ENCODE data around the gene SRP14. TPM values are rescaled to one million over a fixed set of nuclear protein-coding genes. Genes with fewer than 3 reads are reported as not detected.

SRP14 gene
- total RNA-seq, 5 donors from 2014 or later (not counting 1 experiment from before 2014, with no cell fraction given) = 115 to 128 (median 119) TPM

DNA sequence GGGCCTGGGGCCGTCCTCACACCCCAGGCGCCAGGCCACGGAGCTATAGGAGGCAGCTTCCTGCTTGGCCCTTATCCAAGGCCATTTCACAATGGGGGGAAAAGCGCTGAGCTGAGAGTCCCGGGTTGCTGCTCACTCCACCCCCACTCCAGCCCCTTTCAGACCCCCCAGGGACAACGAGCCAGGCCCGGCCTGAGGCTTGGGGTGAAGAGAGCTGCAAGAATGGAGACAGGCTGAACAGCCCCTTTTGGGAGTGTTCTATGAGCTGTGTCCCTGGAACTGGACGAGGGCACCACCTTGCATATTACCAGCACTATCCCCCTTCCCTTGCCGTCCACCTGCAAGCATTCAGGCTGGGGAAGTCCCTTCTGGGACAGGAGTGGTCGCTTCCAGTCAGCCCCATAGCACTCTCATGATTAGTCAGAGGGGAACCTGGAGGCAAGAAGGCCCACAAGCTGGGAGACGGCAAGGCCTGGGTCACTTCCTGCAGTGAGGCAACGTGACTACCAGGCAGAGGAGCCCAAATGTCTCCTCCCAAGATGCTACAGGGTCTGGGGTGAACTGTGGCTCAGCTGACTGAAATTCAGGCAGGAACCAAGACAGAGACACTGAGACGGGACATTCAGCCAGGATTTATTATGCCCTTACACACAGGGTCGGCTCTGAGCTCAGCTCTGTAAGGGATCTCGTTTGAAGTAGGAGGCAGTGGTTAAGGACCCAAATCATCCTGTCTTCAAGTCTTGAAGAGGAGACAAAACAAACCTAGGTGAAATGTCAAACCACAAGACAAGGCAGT, 8.6 kb upstream of the SRP14 start:
- H3K36me3 ChIP-seq (ENCODE audit: control insufficient read depth in 2 of 2, extremely low read depth in 1 of 2, insufficient read depth in 1 of 2, low read length in 1 of 2) = no peaks in the 10 kb centered on the region
- H3K27me3 Mint-ChIP-seq = no peaks in the 10 kb centered on the region
- ChIA-PET CTCF (interaction anchor here (0.5 to 3.3 kb wide), 10 partner anchors 9 to 232 kb away, joined by 3 to 22 read pairs (median 4); no protein-coding TSS in a partner anchor), POLR2A (no interaction called here)
- peak overlapping the region; percentile 1 to 68 (median 55) for H3K4me3 Mint-ChIP-seq
- H3K9me3 Mint-ChIP-seq = no peaks in the 10 kb centered on the region
- no peak overlapping the region for H3K4me3 ChIP-seq (ENCODE audit: control insufficient read depth in 1 of 2, extremely low read depth in 1 of 2, low read length in 1 of 2)
- H3K27ac ChIP-seq (ENCODE audit: low read length) = peak overlapping the region; percentile 77
- DNase-seq = peak in 18 of 35 experiments; percentile 17 to 62 (median 33)
- H3K4me1 ChIP-seq (ENCODE audit: control insufficient read depth in 1 of 2, extremely low read depth in 1 of 2, insufficient read depth in 2 of 2, low read length in 2 of 2) = peaks cover 34 to 69% of the 10 kb centered on the region in 2 experiments
- WGBS (ENCODE audit: insufficient coverage) = 13% methylated on average over 6 of the region's 15 CpGs
- H3K27ac Mint-ChIP-seq = peak overlapping the region; percentile 91 to 95
- no peaks in the 10 kb centered on the region for H3K27me3 ChIP-seq (replicated peaks in 1 of 2; ENCODE audit: control insufficient read depth in 2 of 2, extremely low read depth in 1 of 2, insufficient read depth in 2 of 2, low read length in 1 of 2)
- H3K4me1 Mint-ChIP-seq = peaks cover 56 to 70% (median 67%) of the 10 kb centered on the region in 3 donors
- no peaks in the 10 kb centered on the region for H3K36me3 Mint-ChIP-seq
- no peaks in the 10 kb centered on the region for H3K9me3 ChIP-seq
- ATAC-seq (replicated peaks in 1 of 4) = peak; percentile 38 to 62 (median 53)

DNA sequence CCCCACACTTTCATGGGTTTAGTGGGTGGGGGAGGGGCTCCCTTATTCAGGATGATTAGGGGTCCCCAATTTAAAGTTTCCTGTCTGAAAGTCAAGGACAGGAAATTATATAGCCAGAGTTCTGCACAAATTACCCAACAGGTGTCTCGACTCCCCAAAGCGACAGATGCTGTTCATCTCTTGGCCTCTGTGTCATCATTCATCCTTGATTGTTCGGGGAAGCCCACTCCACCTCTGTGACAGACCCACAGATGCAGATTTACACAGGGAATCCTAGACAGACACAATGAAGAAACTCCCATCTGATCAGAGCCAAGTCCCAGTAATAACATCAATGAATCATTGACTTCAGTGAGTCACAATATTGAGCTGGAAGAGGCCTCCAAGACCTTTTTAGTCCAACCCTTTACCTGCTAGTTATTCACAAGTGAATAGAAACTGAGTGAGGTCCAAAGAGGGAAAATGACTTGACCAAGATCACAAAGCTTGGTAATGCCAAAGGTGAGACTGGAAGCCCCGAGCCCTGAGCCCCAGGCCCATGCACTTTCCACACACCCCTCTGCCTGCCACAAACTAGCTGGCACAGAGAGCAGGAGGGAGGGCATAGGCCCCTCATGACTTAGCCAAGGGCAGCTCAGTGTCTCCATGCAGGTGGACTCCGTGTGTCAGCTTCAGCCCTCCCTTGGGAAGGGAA, 7.9 kb upstream of the SRP14 start:
- Histone ChIP-seq H3K4me1 (ENCODE audit: control insufficient read depth in 1 of 2, extremely low read depth in 1 of 2, insufficient read depth in 2 of 2, low read length in 2 of 2) (peaks cover 34 to 65% of the 10 kb centered on the region in 2 experiments), H3K27me3 (replicated peaks in 1 of 2; ENCODE audit: control insufficient read depth in 2 of 2, extremely low read depth in 1 of 2, insufficient read depth in 2 of 2, low read length in 1 of 2) (no peaks in the 10 kb centered on the region), H3K9me3 (no peaks in the 10 kb centered on the region), H3K27ac (ENCODE audit: low read length) (peak overlapping the region; percentile 77), H3K4me3 (ENCODE audit: control insufficient read depth in 1 of 2, extremely low read depth in 1 of 2, low read length in 1 of 2) (no peak overlapping the region), H3K36me3 (ENCODE audit: control insufficient read depth in 2 of 2, extremely low read depth in 1 of 2, insufficient read depth in 1 of 2, low read length in 1 of 2) (no peaks in the 10 kb centered on the region)
- no peak for ATAC-seq (replicated peaks in 1 of 4)
- peaks cover 48 to 65% (median 61%) of the 10 kb centered on the region in 3 donors for H3K4me1 Mint-ChIP-seq
- peak overlapping the region; percentile 91 to 95 for H3K27ac Mint-ChIP-seq
- DNase-seq = no peak
- H3K4me3 Mint-ChIP-seq = no peak overlapping the region
- no peaks in the 10 kb centered on the region for H3K27me3 Mint-ChIP-seq
- ChIA-PET POLR2A (no interaction called here), CTCF (interaction anchor here (0.7 to 3.3 kb wide), 8 partner anchors 9 to 232 kb away, joined by 3 to 22 read pairs (median 4); no protein-coding TSS in a partner anchor)
- no peaks in the 10 kb centered on the region for H3K9me3 Mint-ChIP-seq
- WGBS (ENCODE audit: insufficient coverage) = 64% methylated on average over 4 of the region's 5 CpGs
- H3K36me3 Mint-ChIP-seq = no peaks in the 10 kb centered on the region

DNA sequence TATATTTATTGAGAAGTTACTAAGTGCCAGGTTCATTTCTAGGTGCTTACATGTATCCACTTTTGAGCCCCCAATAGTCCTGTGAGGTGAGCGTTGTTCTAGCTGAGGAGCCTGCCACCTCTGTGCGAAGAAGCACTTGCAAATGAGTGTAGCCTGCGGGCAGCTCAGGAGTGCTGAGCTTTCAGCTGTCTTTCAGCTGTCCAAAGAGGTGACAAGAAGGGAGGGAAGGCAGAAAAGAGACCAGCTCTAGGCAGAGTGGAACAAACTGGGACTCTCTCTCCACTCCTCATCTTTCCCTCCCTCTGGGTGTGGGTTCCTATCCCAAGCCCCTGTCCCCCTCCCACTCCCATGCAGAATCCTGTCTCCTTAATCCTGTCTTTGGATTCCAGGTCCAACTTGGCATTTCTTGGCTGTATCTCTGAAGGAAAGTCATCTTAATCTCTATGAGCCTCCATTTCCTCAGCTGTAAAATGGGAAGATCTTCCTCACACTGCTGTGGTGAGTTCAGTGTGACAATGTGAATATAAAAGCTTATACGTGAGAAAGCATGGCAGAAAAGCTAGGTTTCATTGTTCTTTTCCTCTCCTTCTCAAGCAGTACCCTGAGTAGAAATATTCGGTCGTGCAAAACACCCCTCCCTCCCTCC, 6.7 kb upstream of the SRP14 start:
- ATAC-seq (replicated peaks in 1 of 4) (no peak), DNase-seq (no peak)
- WGBS (ENCODE audit: insufficient coverage) = 93% methylated on average over 2 of the region's 6 CpGs
- Histone ChIP-seq H3K4me3 (ENCODE audit: control insufficient read depth in 1 of 2, extremely low read depth in 1 of 2, low read length in 1 of 2) (no peak overlapping the region), H3K27ac (ENCODE audit: low read length) (no peak overlapping the region), H3K4me1 (ENCODE audit: control insufficient read depth in 1 of 2, extremely low read depth in 1 of 2, insufficient read depth in 2 of 2, low read length in 2 of 2) (peaks cover 34 to 59% of the 10 kb centered on the region in 2 experiments), H3K9me3 (no peaks in the 10 kb centered on the region), H3K36me3 (ENCODE audit: control insufficient read depth in 2 of 2, extremely low read depth in 1 of 2, insufficient read depth in 1 of 2, low read length in 1 of 2) (no peaks in the 10 kb centered on the region), H3K27me3 (replicated peaks in 1 of 2; ENCODE audit: control insufficient read depth in 2 of 2, extremely low read depth in 1 of 2, insufficient read depth in 2 of 2, low read length in 1 of 2) (no peaks in the 10 kb centered on the region)
- ChIA-PET POLR2A (interaction anchor here in 1 of 2 donors (0.5 kb wide), 1 partner anchor 1010 kb away, joined by 4 read pairs; no protein-coding TSS in a partner anchor), CTCF (interaction anchor here (0.5 to 3.3 kb wide), 15 partner anchors 8 to 1263 kb away, joined by 3 to 22 read pairs (median 5); no protein-coding TSS in a partner anchor)
- peak overlapping the region; percentile 65 to 95 for H3K27ac Mint-ChIP-seq
- H3K27me3 Mint-ChIP-seq = no peaks in the 10 kb centered on the region
- H3K4me1 Mint-ChIP-seq = peaks cover 43 to 69% (median 59%) of the 10 kb centered on the region in 3 donors
- H3K9me3 Mint-ChIP-seq = no peaks in the 10 kb centered on the region
- peak overlapping the region in 1 of 3 donors; percentile 66 for H3K4me3 Mint-ChIP-seq
- H3K36me3 Mint-ChIP-seq = no peaks in the 10 kb centered on the region

DNA sequence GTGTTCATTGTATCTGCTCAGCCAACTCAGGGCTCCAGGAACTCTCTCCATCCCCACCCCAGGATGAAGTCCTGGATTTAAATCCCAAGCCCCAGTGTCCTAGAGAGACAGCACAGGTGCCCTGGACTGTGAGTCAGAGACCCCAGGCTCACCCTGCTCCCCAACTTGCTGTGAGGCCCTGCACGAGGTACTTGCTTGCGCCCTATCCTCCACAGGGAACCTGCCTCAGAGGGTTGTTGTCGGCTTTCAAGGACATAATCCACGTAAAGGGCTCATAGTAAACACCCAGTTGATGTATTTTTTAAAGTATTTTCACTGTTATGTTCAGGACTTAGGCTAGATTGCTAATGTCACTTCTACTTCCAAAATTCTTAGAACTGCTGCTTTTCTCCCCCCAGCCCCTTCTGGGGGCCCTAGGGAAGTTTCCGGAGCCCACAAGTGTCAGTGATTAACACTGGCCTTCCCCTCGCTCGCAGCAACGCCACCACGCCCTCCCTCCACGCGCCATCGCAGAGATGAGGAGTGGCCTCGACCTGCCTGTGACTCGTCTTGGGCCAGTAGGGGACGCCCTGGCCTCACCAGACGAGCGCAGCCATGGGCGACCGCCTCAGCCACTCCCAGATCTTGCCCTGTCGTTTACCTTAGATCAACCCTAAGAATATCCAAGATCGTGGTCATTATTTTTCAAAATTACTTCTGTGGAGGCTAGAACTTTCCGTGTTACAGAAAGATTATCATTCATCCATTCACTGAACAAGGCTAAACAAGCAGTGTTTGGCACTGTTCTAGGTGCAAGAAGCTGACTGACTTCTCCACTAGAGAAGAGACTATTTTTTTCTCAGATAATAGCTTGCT, 6.0 kb upstream of the SRP14 start:
- Histone ChIP-seq H3K36me3 (ENCODE audit: control insufficient read depth in 2 of 2, extremely low read depth in 1 of 2, insufficient read depth in 1 of 2, low read length in 1 of 2) (no peaks in the 10 kb centered on the region), H3K4me3 (ENCODE audit: control insufficient read depth in 1 of 2, extremely low read depth in 1 of 2, low read length in 1 of 2) (peak overlapping the region in 1 of 2 donors; percentile 7), H3K4me1 (ENCODE audit: control insufficient read depth in 1 of 2, extremely low read depth in 1 of 2, insufficient read depth in 2 of 2, low read length in 2 of 2) (peaks cover 33 to 58% of the 10 kb centered on the region in 2 experiments), H3K27ac (ENCODE audit: low read length) (peak overlapping the region; percentile 4), H3K9me3 (no peaks in the 10 kb centered on the region), H3K27me3 (replicated peaks in 1 of 2; ENCODE audit: control insufficient read depth in 2 of 2, extremely low read depth in 1 of 2, insufficient read depth in 2 of 2, low read length in 1 of 2) (no peaks in the 10 kb centered on the region)
- ATAC-seq (replicated peaks in 1 of 4) (peak; percentile 76 to 93 (median 84)), DNase-seq (peak; percentile 53 to 88 (median 71))
- Mint-ChIP-seq H3K9me3 (no peaks in the 10 kb centered on the region), H3K27ac (peak overlapping the region; percentile 65 to 95), H3K36me3 (no peaks in the 10 kb centered on the region), H3K4me1 (peaks cover 44 to 73% (median 63%) of the 10 kb centered on the region in 3 donors), H3K27me3 (no peaks in the 10 kb centered on the region), H3K4me3 (peak overlapping the region in 2 of 3 donors; percentile 35 to 66)
- POLR2A ChIA-PET = no interaction called here
- 0% methylated on average over 17 of the region's 22 CpGs for WGBS (ENCODE audit: insufficient coverage)
- CTCF ChIA-PET = interaction anchor here (0.5 to 3.3 kb wide), 11 partner anchors 9 to 1264 kb away, joined by 3 to 22 read pairs (median 6); no protein-coding TSS in a partner anchor

DNA sequence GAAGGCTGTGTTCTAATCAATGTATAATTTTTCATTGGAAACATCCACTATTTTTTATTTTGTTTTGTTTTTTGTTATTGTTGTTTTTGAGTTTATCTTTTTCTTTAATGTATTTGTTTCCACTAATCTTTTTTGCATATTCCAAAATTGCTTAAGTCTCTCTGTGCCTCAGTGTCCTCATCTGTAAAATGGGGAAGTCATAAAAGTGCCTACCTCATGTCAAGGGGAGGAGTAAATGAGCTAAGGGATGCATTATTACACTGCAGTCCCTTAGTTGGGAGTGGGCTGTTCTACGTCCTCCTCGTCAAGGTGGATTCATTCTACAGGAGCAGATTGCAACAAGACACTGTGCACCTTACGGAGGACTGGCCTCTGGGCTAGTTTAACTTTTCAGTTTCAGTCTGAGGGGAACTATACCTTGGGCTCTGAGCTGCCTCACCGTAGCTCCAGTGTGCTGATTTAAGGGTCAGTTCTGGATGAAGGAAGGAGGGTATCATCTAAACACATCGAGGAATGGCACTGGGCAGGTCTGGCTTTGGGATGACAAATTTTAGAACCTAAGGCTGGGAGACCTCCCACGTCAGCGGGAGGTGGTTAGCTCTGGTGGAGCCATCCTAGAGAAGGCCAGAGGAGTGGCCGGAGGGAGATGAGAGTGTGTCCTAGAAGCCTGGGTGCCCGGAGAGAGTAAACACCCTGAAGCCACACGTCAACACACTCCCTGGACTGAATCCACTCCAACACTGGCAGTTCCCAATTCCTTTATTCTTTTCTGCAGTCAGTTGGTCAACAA, 5.1 kb upstream of the SRP14 start:
- Mint-ChIP-seq H3K9me3 (no peaks in the 10 kb centered on the region), H3K4me3 (no peak overlapping the region), H3K27me3 (no peaks in the 10 kb centered on the region), H3K27ac (no peak overlapping the region), H3K36me3 (no peaks in the 10 kb centered on the region), H3K4me1 (peaks cover 44 to 71% (median 60%) of the 10 kb centered on the region in 3 donors)
- DNase-seq = no peak
- peak overlapping the region; percentile 4 for H3K27ac ChIP-seq (ENCODE audit: low read length)
- H3K27me3 ChIP-seq (replicated peaks in 1 of 2; ENCODE audit: control insufficient read depth in 2 of 2, extremely low read depth in 1 of 2, insufficient read depth in 2 of 2, low read length in 1 of 2) = no peaks in the 10 kb centered on the region
- H3K4me3 ChIP-seq (ENCODE audit: control insufficient read depth in 1 of 2, extremely low read depth in 1 of 2, low read length in 1 of 2) = no peak overlapping the region
- no peaks in the 10 kb centered on the region for H3K36me3 ChIP-seq (ENCODE audit: control insufficient read depth in 2 of 2, extremely low read depth in 1 of 2, insufficient read depth in 1 of 2, low read length in 1 of 2)
- no peaks in the 10 kb centered on the region for H3K9me3 ChIP-seq
- 90% methylated on average over 5 of the region's 10 CpGs for WGBS (ENCODE audit: insufficient coverage)
- no peak for ATAC-seq (replicated peaks in 1 of 4)
- H3K4me1 ChIP-seq (ENCODE audit: control insufficient read depth in 1 of 2, extremely low read depth in 1 of 2, insufficient read depth in 2 of 2, low read length in 2 of 2) = peaks cover 28 to 57% of the 10 kb centered on the region in 2 experiments
- CTCF ChIA-PET = interaction anchor here in 1 of 2 donors (0.7 to 1.2 kb wide), 4 partner anchors 63 to 230 kb away, joined by 3 read pairs; no protein-coding TSS in a partner anchor
- POLR2A ChIA-PET = interaction anchor here in 1 of 2 donors (0.6 kb wide), 1 partner anchor 760 kb away, joined by 3 read pairs; no protein-coding TSS in a partner anchor

All from T-cell (primary cell).